Cardiac atrium fibroblast (primary cell): ENCODE data around the gene SMARCA4. TPM values are rescaled to one million over a fixed set of nuclear protein-coding genes. Genes with fewer than 3 reads are reported as not detected.

Experiments used
- total RNA-seq: library from RNA; depleted of rRNA; stranded (reverse); fragments of >200 nt; gene quantifications from 2 replicates; pipeline ENCODE4 v1.2.3, GENCODE V29; 2015

SMARCA4 gene
- 57.0 and 89.9 TPM in 2 replicates for total RNA-seq

GRCh38 chr19:10960314-10961072, at the start of gene SMARCA4:
Gene SMARCA4, plus strand, starts transcription at chr19:10961030. Its CDS starts 23,122 bp downstream, at chr19:10984152.

GRCh38 chr19:10928563-10929401, 32.0 kb upstream of the SMARCA4 start, which contains the start of the genes TIMM29 and YIPF2:
Gene TIMM29, plus strand, starts transcription at chr19:10928811. Its CDS starts 12 bp downstream, at chr19:10928823.
Gene YIPF2, minus strand, starts transcription at chr19:10928639. Its CDS starts 229 bp downstream, at chr19:10928410.

GRCh38 chr19:11089254-11090013, 128.6 kb downstream of the SMARCA4 start, which contains the start of gene LDLR:
Gene LDLR, plus strand, starts transcription at chr19:11089463. Its CDS starts 86 bp downstream, at chr19:11089549.

Other genes starting within 250 kb of the SMARCA4 start
- gene DNM2, start 243.0 kb upstream of the SMARCA4 start, total RNA-seq, result 57.6 and 69.5 TPM in 2 replicates
- gene TMED1, start 124.8 kb upstream of the SMARCA4 start, total RNA-seq, result 49.5 and 61.6 TPM in 2 replicates
- gene C19orf38, start 112.6 kb upstream of the SMARCA4 start, total RNA-seq, result 3.6 TPM in 1 of 2 replicates, not detected in the other
- 30.7 and 33.0 TPM in 2 replicates for gene CARM1, start 89.5 kb upstream of the SMARCA4 start, total RNA-seq
- gene YIPF2, start 32.4 kb upstream of the SMARCA4 start, total RNA-seq, result 90.4 and 102 TPM in 2 replicates
- 23.3 and 35.4 TPM in 2 replicates for gene TIMM29, start 32.2 kb upstream of the SMARCA4 start, total RNA-seq
- 199 and 240 TPM in 2 replicates for gene LDLR, start 128.4 kb downstream of the SMARCA4 start, total RNA-seq
- gene SPC24, start 194.8 kb downstream of the SMARCA4 start, total RNA-seq, result 5.0 and 13.5 TPM in 2 replicates
- gene KANK2, start 236.5 kb downstream of the SMARCA4 start, total RNA-seq, result 157 and 175 TPM in 2 replicates